Muscle layer of duodenum (tissue), 2 donors: ENCODE results near the gene RAD51B.
"Not testable (repeated sequence)": the region's sequence is repeated elsewhere in the genome, so short reads cannot be mapped to it uniquely, and the experiment has no call there.

Experiments used
- H3K27ac ChIP-seq: one replicate; pipeline ENCODE4 v1.7.0; 2013; ENCODE audit warnings: mild to moderate bottlenecking, low read length
- H3K27me3 ChIP-seq: one replicate; pipeline ENCODE4 v1.7.0; 2013; ENCODE audit warnings: low read depth, mild to moderate bottlenecking, control low read depth, low read length
- H3K36me3 ChIP-seq, 2 donors: one replicate each; pipeline ENCODE4 v1.7.0; 2013; ENCODE audit warnings: low read length in 2 of 2, control low read depth in 1 of 2, mild to moderate bottlenecking in 1 of 2; ENCODE audit not compliant: insufficient read depth in 2 of 2, control insufficient read depth in 1 of 2
- H3K4me1 ChIP-seq, 2 donors: one replicate each; pipeline ENCODE4 v1.7.0; 2013; ENCODE audit warnings: low read length in 2 of 2, mild to moderate bottlenecking in 2 of 2, control low read depth in 1 of 2, moderate library complexity in 1 of 2; ENCODE audit not compliant: insufficient read depth in 2 of 2, control insufficient read depth in 1 of 2
- H3K4me3 ChIP-seq, 2 donors: one replicate each; pipeline ENCODE4 v1.7.0; 2013; ENCODE audit warnings: low read length in 2 of 2, low read depth in 1 of 2, mild to moderate bottlenecking in 1 of 2
- H3K9me3 ChIP-seq, 2 donors: one replicate each; pipeline ENCODE4 v1.7.0; 2013; ENCODE audit warnings: low read length in 2 of 2, control low read depth in 1 of 2, mild to moderate bottlenecking in 1 of 2; ENCODE audit not compliant: control insufficient read depth in 1 of 2
- donor health status: healthy.

RAD51B gene

DNA sequence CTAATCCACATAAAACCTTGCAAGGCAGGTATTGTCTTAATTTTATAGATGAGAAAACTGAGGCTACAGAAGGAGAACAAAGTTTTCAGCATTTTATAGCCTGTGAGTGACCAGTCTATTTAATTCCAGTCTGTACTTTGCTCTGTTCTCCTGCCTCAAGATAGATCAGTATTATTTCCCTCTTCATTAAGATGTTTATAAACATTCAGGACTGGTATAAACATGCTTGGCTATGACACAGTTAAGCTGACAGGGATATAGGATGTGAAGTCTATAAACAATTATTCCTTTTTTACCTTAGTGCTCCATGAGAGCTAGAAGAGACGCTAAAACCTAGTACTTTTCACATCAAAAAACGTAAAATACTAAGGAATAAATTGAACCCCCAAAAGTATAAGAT is 287.3 kb downstream of the RAD51B start:
- Histone ChIP-seq H3K27me3 (no peaks in the 10 kb centered on the region), H3K4me1 (peaks cover 0 to 7% of the 10 kb centered on the region in 2 donors), H3K27ac (no peak overlapping the region), H3K9me3 (peaks cover 0 to 4% of the 10 kb centered on the region in 2 donors), H3K36me3 (no peaks in the 10 kb centered on the region), H3K4me3 (no peak overlapping the region)

DNA sequence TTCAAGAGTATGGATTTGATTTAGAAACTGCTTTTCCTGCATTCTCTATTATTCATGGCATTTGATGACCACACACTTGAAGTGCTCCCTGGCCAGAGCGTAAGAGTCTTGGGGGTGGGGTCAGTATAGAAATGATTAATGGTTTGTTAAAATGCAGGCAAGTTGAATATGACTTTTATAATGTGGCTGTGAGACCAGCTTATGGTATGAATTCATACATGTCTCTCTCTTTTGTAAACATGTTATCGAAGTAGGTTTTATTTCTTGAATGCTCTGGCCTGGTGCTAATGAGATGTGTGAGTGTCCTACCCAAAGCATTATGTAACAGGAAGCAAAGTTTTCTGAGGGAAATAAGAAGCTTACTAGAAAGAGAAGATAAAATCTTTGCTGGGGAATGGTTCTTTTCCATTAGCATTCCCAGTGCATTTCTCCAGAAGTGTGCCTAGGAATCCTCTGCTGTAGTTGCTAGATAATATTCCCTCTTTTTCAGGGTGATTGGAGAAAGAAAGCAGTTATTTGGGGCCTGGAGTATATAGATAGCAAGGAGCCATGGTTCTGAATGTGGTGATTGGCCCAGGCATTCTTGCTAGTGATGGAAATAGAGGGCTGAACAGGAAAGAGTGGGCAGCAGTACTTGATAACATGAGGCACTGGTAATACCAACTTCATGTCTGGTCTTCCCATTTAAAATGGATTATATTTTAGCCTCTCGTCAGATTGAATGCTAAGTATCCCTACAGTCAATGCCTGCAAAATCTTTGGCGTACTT is 289.7 kb downstream of the RAD51B start:
- H3K36me3 ChIP-seq = no peaks in the 10 kb centered on the region
- H3K4me3 ChIP-seq = no peak overlapping the region
- H3K9me3 ChIP-seq = no peaks in the 10 kb centered on the region
- H3K27ac ChIP-seq = no peak overlapping the region
- peaks cover 0 to 8% of the 10 kb centered on the region in 2 donors for H3K4me1 ChIP-seq
- H3K27me3 ChIP-seq = no peaks in the 10 kb centered on the region

DNA sequence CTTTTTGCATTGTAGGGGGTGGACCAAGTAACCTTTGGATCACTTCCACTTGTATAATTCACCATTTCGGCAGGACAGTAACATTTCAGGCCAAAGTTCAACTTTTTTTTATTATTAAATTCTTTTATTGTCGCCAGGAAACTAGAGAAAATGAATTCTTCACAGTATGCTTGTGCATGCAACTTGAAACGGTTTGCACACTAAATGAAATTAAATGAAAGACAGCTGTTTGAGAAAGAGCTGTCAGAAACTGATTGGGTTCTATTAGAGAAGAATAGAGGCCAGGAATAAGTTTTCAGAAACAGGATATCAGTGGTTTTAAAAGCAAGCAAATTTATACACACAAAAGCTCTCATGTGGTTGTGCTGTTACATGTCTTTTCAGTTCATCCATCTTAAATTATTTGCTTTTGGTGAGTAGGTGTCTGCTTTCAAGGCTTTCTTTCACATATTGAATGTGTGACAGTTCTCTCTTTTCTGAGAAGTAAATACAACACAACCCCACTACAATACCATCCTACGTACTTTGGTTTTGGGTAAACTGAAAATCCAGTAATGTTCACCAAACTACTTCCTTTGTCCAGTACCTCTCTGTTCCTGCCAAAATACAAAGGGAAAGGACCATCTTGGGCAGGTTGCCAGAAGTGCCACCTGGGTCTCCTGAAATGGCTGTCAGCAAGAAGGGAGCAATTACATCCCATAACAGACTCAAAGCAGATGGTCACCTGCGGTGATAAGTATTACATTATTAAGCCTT is 291.7 kb downstream of the RAD51B start:
- Histone ChIP-seq H3K27ac (no peak overlapping the region), H3K9me3 (no peaks in the 10 kb centered on the region), H3K4me3 (no peak overlapping the region), H3K27me3 (no peaks in the 10 kb centered on the region), H3K36me3 (no peaks in the 10 kb centered on the region), H3K4me1 (peaks cover 0 to 8% of the 10 kb centered on the region in 2 donors)

DNA sequence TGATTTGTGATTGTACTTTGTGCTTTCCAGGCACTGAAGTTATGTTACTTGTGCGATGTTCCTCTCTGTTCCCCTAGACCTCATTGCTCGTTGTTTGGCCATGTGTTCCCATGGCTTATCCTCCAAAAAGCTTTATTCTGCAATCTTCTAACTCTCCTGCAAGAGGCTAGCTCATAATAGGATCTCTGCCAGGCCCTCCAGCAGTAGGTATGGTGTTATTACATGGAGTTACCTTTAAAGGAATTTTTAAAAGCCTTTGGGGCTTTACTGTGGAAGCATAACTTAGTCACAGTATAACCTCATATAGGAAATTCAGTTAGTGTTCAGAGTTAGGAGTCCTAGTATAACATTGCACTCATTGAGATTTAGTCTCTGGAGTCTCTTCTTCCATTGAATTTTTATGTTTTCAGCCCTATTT is 292.3 kb downstream of the RAD51B start:
- no peak overlapping the region for H3K27ac ChIP-seq
- H3K4me3 ChIP-seq = no peak overlapping the region
- H3K4me1 ChIP-seq = peaks cover 0 to 8% of the 10 kb centered on the region in 2 donors
- H3K9me3 ChIP-seq = no peaks in the 10 kb centered on the region
- no peaks in the 10 kb centered on the region for H3K27me3 ChIP-seq
- no peaks in the 10 kb centered on the region for H3K36me3 ChIP-seq

DNA sequence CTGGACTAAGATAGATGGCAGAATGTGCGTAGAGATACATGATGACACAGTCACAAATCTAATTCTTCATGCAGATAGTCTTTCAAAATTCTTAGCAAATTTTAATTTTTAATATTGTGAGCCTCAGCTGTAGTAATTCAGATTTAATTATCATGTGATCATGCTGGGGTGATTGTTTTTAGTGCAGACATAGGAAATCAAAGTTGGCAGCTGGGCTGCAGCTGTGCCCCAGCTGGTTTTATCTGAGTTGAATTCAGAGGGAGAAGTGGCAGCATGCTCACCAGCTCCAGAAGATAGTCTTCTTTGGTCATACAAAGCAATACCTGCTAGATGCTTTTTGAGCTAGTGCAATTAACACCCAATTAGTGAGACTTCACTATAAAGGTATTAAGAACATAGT is 292.9 kb downstream of the RAD51B start:
- H3K27ac ChIP-seq = no peak overlapping the region
- peaks cover 0 to 8% of the 10 kb centered on the region in 2 donors for H3K4me1 ChIP-seq
- no peak overlapping the region for H3K4me3 ChIP-seq
- no peaks in the 10 kb centered on the region for H3K36me3 ChIP-seq
- H3K27me3 ChIP-seq = no peaks in the 10 kb centered on the region
- no peaks in the 10 kb centered on the region for H3K9me3 ChIP-seq

DNA sequence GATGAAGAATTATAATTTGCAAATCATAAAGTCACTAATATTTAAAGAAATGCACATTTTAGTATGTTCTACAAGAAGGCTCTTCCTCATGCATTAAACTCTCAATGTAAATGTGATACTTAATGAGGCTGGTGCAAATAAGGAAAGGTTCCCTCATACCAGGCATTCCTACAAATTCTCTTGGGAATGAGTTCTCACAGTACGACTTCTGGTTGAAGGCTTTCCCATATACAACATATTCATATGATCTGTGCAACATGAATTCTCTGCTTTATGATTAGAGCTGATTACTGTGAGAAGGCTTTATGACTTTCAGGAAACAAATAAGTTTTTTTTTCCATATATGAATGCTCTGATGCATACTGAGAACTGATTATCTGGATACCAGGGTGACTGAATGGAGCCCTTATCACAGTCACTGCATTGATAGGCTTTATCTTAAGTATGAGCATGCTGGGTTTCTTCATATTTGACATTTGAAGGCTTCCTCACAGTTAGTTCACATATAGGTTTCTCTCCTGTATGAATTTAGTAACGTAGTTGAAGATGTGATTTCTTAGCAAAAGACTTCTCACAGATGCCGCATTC is 293.9 kb downstream of the RAD51B start:
- Histone ChIP-seq H3K27me3 (no peaks in the 10 kb centered on the region), H3K4me3 (no peak overlapping the region), H3K36me3 (no peaks in the 10 kb centered on the region), H3K9me3 (no peaks in the 10 kb centered on the region), H3K27ac (no peak overlapping the region), H3K4me1 (peaks cover 0 to 8% of the 10 kb centered on the region in 2 donors)

DNA sequence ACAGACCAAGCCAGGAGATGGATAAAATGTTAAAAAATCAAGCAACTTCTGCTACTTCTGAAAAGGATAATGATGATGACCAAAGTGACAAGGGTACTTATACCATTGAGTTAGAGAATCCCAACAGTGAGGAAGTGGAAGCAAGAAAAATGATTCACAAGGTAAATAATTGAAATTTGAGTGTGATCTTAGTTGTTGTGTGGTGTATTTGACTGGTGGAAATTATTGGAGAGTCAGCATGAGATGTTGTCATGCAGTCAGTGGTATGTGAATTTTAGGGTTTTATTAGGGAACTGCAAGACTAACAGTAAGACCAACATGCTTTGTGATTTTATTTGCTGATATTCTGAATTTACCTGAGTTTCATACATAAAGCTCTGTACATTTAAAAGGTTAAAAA is 296.4 kb downstream of the RAD51B start:
- H3K27ac ChIP-seq, H3K36me3 ChIP-seq, H3K4me1 ChIP-seq, H3K9me3 ChIP-seq, H3K27me3 ChIP-seq, H3K4me3 ChIP-seq: not testable (repeated sequence)

DNA sequence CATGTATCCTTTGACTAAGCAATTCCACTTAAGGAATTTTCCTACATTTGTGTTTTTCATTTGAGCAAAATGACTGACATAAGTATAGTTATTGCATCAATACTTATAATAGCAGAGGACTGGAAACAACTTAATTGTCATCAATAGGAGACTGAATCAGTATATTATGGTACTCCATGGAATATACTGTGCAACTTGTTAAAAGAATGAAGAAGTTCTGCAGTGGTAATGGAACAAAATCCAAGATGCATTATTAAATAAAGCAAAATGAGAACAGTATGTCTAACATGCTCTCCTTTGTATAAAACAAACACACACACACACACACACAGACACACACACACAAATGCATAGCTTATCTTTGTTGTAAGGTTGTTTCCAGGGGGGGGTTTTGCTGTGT is 303.1 kb downstream of the RAD51B start:
- Histone ChIP-seq H3K36me3 (no peaks in the 10 kb centered on the region), H3K27me3 (no peaks in the 10 kb centered on the region), H3K4me1 (peaks cover 0 to 10% of the 10 kb centered on the region in 2 donors), H3K27ac (no peak overlapping the region), H3K9me3 (peaks cover 0 to 5% of the 10 kb centered on the region in 2 donors), H3K4me3 (no peak overlapping the region)

DNA sequence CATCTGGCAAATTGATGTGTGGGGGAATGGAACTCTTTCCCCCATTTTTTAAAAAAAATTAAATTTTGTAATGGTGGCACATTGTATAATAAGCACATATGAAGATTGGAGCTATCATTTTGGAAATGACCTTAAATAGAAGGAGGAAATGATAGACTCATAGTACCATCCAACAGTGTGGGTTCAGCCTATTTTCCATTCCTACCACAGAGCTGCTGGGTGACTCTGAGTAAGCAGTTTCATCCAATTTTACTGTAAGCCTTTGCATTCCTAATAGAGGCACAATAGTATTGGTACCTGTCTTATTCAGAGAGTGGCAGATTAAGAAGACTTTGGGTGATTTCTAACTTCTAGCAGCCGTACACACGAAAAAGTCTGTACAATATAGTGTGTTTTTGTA is 304.5 kb downstream of the RAD51B start:
- no peak overlapping the region for H3K27ac ChIP-seq
- H3K4me1 ChIP-seq = peaks cover 0 to 10% of the 10 kb centered on the region in 2 donors
- no peaks in the 10 kb centered on the region for H3K27me3 ChIP-seq
- no peaks in the 10 kb centered on the region for H3K36me3 ChIP-seq
- H3K4me3 ChIP-seq = no peak overlapping the region
- H3K9me3 ChIP-seq = peaks cover 0 to 5% of the 10 kb centered on the region in 2 donors

DNA sequence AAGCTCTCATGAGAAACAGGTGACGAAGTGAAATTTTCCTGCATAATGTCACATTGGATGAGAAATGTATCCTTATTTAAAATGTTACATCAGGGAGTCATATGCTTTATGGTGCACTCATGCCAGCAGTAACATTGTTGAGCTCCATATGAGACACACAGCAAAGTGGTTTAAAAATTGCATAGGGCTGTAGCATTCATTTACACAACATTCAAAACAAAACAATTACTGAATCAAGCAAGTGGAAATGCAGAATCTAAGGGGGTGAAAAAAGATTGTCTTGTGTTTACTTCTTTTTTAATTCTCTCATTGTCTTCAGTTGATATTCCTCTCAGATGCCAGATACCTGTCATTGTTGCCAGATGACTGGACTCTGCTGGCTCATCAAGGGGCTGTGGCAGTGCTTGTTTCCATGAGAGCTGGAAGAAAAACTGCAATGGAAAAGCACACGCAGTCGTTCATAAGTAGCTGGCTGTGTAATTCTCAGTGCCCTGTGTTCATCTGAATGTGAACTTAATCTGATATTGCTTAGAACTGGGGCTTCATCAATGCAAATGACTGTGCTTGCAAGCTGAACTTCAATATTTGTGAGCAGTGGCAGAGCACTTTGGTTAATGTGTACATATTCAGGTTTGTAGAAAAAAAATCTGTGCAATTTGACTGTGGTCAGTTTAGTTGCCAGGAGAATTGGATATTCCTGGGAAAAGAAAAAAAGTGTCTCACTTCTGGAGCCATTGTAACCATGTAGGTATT is 305.6 kb downstream of the RAD51B start:
- Histone ChIP-seq H3K27ac (peak overlapping the region; percentile 32), H3K4me1 (peaks cover 0 to 10% of the 10 kb centered on the region in 2 donors), H3K9me3 (peaks cover 0 to 5% of the 10 kb centered on the region in 2 donors), H3K36me3 (no peaks in the 10 kb centered on the region), H3K27me3 (no peaks in the 10 kb centered on the region), H3K4me3 (no peak overlapping the region)

DNA sequence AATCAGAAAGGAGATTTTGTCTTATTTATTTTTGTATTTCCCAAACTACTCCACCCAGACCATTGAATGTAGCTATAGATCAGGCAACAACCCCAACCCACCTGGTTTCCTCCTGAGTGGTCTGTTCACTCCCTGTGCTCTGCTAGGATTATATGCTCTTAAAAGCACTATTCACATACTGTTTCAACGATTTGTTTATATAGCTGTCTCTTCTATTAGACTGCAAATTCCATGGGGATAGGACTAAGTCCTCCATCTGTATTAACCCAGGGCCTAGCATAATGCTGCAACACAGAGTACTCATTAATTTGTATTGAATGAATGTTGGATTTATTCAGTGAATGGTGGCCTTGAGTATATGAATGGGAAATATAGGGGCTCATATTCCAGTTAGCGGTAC is 307.6 kb downstream of the RAD51B start:
- H3K9me3 ChIP-seq = no peaks in the 10 kb centered on the region
- peaks cover 0 to 10% of the 10 kb centered on the region in 2 donors for H3K4me1 ChIP-seq
- H3K27me3 ChIP-seq = no peaks in the 10 kb centered on the region
- no peaks in the 10 kb centered on the region for H3K36me3 ChIP-seq
- H3K27ac ChIP-seq = no peak overlapping the region
- no peak overlapping the region for H3K4me3 ChIP-seq
